GM12801 (cell line): ENCODE results near the gene NME4.

Experiments
- TF ChIP-seq, protein P1 (sequence below): IDR thresholded peaks from one replicate; pipeline ENCODE4 v1.5.1; 2011; ENCODE audit warnings: control low read depth; ENCODE audit not compliant: insufficient read length; ENCODE audit errors: extremely low read depth

Gene NME4

DNA sequence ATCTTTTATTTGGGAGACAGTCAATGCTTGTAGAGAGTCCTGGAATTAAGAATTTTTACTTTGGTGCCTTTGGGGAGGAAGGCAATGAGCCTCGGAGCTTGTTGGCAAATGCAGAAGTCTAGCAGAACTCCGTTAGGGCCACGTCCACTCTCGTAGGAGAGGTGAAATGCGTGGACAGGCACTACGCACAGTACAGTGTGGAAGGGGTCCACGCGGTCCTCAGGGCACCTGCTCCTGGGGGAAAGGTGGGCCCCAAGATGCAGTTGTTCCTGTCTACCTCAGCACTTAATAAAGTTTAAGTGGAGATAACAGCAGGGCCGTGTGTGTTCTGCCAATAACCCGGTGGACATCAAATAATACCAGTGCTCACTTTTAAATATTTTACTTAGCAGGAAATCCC is 30.3 kb downstream of the NME4 start:
- TF ChIP-seq, protein P1, sequence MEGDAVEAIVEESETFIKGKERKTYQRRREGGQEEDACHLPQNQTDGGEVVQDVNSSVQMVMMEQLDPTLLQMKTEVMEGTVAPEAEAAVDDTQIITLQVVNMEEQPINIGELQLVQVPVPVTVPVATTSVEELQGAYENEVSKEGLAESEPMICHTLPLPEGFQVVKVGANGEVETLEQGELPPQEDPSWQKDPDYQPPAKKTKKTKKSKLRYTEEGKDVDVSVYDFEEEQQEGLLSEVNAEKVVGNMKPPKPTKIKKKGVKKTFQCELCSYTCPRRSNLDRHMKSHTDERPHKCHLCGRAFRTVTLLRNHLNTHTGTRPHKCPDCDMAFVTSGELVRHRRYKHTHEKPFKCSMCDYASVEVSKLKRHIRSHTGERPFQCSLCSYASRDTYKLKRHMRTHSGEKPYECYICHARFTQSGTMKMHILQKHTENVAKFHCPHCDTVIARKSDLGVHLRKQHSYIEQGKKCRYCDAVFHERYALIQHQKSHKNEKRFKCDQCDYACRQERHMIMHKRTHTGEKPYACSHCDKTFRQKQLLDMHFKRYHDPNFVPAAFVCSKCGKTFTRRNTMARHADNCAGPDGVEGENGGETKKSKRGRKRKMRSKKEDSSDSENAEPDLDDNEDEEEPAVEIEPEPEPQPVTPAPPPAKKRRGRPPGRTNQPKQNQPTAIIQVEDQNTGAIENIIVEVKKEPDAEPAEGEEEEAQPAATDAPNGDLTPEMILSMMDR, result no peak

GRCh38 chr16:430904-431303 is 33.9 kb downstream of the NME4 start:
- TF ChIP-seq, protein P1, result no peak

DNA sequence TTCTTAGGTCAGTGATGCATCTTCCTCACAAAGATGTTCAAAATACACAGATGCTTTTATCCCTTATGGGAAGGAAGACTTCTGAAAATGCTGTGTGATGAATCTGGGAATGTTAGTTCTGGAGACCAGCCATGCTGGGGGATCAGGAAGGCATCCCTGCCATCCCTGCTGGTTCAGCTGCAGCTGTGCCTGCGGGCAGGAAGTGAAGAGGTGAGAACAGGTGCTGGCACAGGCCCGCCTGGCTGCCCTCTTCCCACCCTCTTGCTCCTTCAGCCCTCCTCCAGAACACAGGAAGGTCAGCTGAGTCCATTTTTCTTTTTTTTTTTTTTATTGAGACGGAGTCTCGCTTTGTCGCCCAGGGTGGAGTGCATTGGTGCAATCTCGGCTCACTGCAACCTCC is 43.6 kb downstream of the NME4 start:
- TF ChIP-seq, protein P1, result no peak

- TF ChIP-seq, protein P1, result no peak
Measured at GRCh38 chr16:441447-441846, 44.4 kb downstream of the NME4 start.

GRCh38 chr16:442976-443375 is 46.0 kb downstream of the NME4 start:
- TF ChIP-seq, protein P1, result no peak

DNA sequence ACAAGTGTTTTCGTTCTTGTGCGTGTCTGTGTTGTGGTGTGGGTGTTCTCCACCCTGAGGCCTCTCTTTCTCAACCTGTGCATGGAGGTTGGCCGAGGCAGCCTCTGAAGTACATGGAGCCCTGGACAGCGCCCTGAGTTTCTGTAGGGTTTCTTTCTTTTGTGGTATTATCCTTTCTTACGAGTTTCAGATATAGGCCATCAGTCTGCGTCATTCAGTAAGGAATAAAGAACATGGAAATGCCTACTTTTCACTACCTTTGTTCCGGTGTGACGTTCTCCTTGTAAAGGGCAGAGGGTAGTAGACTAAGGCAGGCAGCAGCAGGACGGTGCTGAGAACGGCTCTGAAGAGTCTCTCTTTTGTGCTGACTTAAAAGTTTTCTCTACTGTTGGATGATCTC is 47.0 kb downstream of the NME4 start:
- TF ChIP-seq, protein P1, result no peak

DNA sequence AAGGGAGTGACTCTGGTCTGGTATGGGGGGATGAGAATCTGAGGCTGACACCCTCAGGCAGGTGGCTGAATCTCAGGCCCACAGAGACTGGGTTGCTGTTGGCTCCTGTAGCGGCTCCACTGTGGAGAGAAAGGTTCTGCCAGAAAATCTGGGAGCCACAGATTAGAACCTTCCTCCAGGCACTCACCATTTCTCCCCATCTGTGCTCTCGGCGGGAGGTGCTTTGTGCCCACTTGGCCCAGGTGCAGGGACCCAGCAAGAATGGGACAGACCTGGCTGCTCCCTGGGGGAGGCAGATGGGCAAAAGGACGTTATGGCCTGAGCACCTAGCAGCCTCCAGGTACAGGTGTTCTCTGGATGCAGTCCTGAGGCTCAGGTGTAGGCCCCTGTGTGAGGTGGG is 48.6 kb downstream of the NME4 start:
- TF ChIP-seq, protein P1, result no peak
